Measurements from ENCODE around the gene CCL25.
A peak's percentile ranks its signal among the peaks of the same experiment; 100 is the strongest.

Gene CCL25

GRCh38 chr19:8084152-8084551 is 31.6 kb downstream of the CCL25 start:
- CTCF ChIA-PET, result no interaction called here
- POLR2A ChIA-PET, result no interaction called here
- H3K4me1 ChIP-seq (ENCODE audit: control insufficient read depth, insufficient read depth, low read length), result no peaks in the 10 kb centered on the region

GRCh38 chr19:8085598-8086408 is 33.2 kb downstream of the CCL25 start:
- Histone ChIP-seq H3K4me3 (ENCODE audit: low read depth, low read length) (no peak overlapping the region), H3K36me3 (ENCODE audit: control insufficient read depth in 2 of 2, insufficient read depth in 1 of 2, low read length in 2 of 2) (no peaks in the 10 kb centered on the region), H3K4me1 (ENCODE audit: control insufficient read depth, insufficient read depth, low read length) (no peaks in the 10 kb centered on the region), H3K27ac (ENCODE audit: extremely low read depth, low read depth, low read length) (no peak overlapping the region), H3K9me3 (ENCODE audit: control insufficient read depth, insufficient read depth, low read depth, low read length) (no peaks in the 10 kb centered on the region)
- TF ChIP-seq ZNF341 (tag by site-specific recombination; IDR thresholded peaks at IDR 0.05; ENCODE audit: low read depth) (peak; percentile 64), ZNF112 (tag by site-specific recombination; IDR thresholded peaks at IDR 0.05) (no peak), GLIS1 (tag by site-specific recombination; IDR thresholded peaks at IDR 0.05) (peak; percentile 77), EGR2 (tag by site-specific recombination; IDR thresholded peaks at IDR 0.05; ENCODE audit: low read depth) (peak; percentile 95), KLF7 (tag by site-specific recombination; IDR thresholded peaks at IDR 0.05; ENCODE audit: borderline replicate concordance) (no peak), ZNF692 (tag by site-specific recombination; IDR thresholded peaks at IDR 0.05) (no peak), ZNF184 (tag by site-specific recombination; IDR thresholded peaks at IDR 0.05) (no peak), KLF17 (tag by site-specific recombination; IDR thresholded peaks at IDR 0.05) (peak; percentile 93), ZNF514 (tag by site-specific recombination; IDR thresholded peaks at IDR 0.05) (no peak), KLF1 (tag by site-specific recombination; IDR thresholded peaks at IDR 0.05) (peak; percentile 85), SP7 (tag by site-specific recombination; IDR thresholded peaks at IDR 0.05) (0 out of 2 replicates have a peak, but pooled peaks have one; percentile 41), ZNF555 (tag by site-specific recombination; conservative IDR thresholded peaks at IDR 0.05) (no peak), ZFHX2 (tag by site-specific recombination; conservative IDR thresholded peaks at IDR 0.05) (peak; percentile 94), ZIC2 (tag by site-specific recombination; IDR thresholded peaks at IDR 0.05) (peak; percentile 88), ZNF362 (tag by site-specific recombination; IDR thresholded peaks at IDR 0.05) (no peak), GFI1B (tag by site-specific recombination; IDR thresholded peaks at IDR 0.05) (no peak), ZNF501 (tag by site-specific recombination; IDR thresholded peaks at IDR 0.05) (no peak), ZNF26 (tag by site-specific recombination; IDR thresholded peaks at IDR 0.05) (no peak), ZNF398 (tag by site-specific recombination; IDR thresholded peaks at IDR 0.05) (peak; percentile 68)
- ChIA-PET CTCF (interaction anchor here (0.7 to 1.3 kb wide), 2 partner anchors 17 to 84 kb away, joined by 3 to 5 read pairs; no protein-coding TSS in a partner anchor), POLR2A (no interaction called here)

More at GRCh38 chr19:8084152-8084551, 31.6 kb downstream of the CCL25 start:
- Histone ChIP-seq H3K36me3 (ENCODE audit: control insufficient read depth in 2 of 2, insufficient read depth in 1 of 2, low read length in 2 of 2) (no peaks in the 10 kb centered on the region), H3K27ac (ENCODE audit: extremely low read depth, low read depth, low read length) (no peak overlapping the region), H3K4me3 (ENCODE audit: low read depth, low read length) (no peak overlapping the region), H3K9me3 (ENCODE audit: control insufficient read depth, insufficient read depth, low read depth, low read length) (no peaks in the 10 kb centered on the region)
- TF ChIP-seq HIC1 (tag by site-specific recombination; IDR thresholded peaks at IDR 0.05) (no peak), ZNF354C (tag by site-specific recombination; IDR thresholded peaks at IDR 0.05; ENCODE audit: borderline replicate concordance, low read depth) (no peak), ZFHX2 (tag by site-specific recombination; conservative IDR thresholded peaks at IDR 0.05) (peak; percentile 56), ZNF19 (tag by site-specific recombination; IDR thresholded peaks at IDR 0.05; ENCODE audit: low read depth) (no peak), ZNF600 (tag by site-specific recombination; IDR thresholded peaks at IDR 0.05) (peak; percentile 71; the same call in 1 of the 2 replicates)

Data from HEK293 (cell line).